Measurements from ENCODE around the gene SYNE4. TPM values are rescaled to one million over a fixed set of nuclear protein-coding genes. Genes with fewer than 3 reads are reported as not detected.

SYNE4 gene
- total and polyA plus RNA-seq, 2 donors (not counting 3 experiments of a cell fraction or from before 2014, with no cell fraction given): 0.46 to 0.62 TPM

DNA sequence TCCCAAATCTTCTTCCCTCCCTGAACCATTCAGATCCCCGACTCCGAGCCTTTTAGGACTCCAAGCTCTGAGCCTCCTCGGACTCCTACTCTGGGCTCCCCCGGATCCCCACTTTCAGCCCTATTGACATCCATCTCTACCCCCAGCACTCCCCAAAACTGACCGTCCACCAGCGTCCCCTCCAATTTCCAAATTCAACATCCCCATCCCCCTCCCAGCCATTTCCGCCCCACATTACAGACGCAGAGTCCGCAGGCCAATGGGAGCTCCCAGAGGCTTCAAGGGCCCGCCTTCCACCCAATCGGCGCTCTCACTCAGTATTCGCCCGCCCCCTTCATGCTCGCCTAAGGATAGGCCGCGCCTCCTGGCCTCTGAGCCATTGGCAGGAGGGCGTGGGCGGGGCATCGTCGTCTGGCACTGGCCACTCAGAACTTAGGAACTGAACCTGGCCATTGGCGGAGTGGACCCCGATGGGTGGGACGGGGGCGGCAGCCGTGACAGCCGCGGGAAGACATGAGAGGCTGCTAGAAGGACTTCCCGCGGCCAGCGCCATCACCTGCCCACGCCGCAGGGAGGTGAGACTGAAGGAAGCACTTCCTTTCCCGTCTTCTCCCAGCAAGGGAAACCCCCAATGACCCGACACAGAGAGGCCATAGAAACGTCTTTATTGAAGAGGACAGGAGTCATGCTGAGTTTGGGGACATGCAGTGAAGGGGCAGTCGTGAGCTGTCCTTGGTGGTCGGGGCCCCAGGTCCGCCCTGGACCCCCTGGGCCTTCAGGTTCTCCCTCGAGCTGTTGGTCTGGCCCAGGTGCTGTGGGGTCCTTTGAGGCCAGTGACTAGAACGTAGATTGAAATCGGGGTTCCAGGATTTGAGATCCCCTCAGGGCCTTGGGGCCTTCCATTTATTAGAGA is 5.7 kb upstream of the SYNE4 start, which contains the start of gene ALKBH6:
TSS of gene ALKBH6 (minus strand) at position 202 of the 913 bp plus-strand sequence. CDS start 816 bp downstream, outside the sequence.
- peak within 1 kb of the TSS; percentile 93 for H3K4me2 ChIP-seq (ENCODE audit: insufficient read depth, low read length)
- ChIA-PET CTCF (interaction anchor here (0.8 to 1.2 kb wide), 6 partner anchors 8 to 40 kb away, joined by 3 to 6 read pairs (median 4); partner anchors contain the start of genes CLIP3, SDHAF1 and THAP8), POLR2A (interaction anchor here (0.9 kb wide), 1 partner anchor 39 kb away, joined by 3 read pairs; no protein-coding TSS in a partner anchor)
- peak; percentile 99 for DNase-seq (ENCODE audit: low read depth, low spot score)
- H4K20me1 ChIP-seq (replicated peaks; ENCODE audit: control insufficient read depth, extremely low read depth, insufficient read depth, low read length): no peaks in the 10 kb centered on the region
- peak; percentile 100 for FAIRE-seq
- no peaks in the 10 kb centered on the region for H3K27me3 ChIP-seq (ENCODE audit: control insufficient read depth in 2 of 2, insufficient read depth in 2 of 2, low read length in 2 of 2)
- dilution Hi-C loops (cut with MboI; ENCODE audit: extremely low pct_ligation_motif_present, low sequenced_read_pairs) (no loop called here), intact Hi-C loops (cut with micrococcal nuclease) (loop anchor here (1.0 kb wide), 3 partner anchors 19 to 101 kb away; partner anchors contain the start of genes SDHAF1, TBCB, THAP8 and WDR62)
- peaks cover 14% of the 10 kb centered on the region for H3K4me1 ChIP-seq (ENCODE audit: control insufficient read depth, extremely low read depth, insufficient read depth, low read length)
- TF ChIP-seq, protein P1, sequence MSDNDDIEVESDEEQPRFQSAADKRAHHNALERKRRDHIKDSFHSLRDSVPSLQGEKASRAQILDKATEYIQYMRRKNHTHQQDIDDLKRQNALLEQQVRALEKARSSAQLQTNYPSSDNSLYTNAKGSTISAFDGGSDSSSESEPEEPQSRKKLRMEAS (IDR thresholded peaks at IDR 0.05; ENCODE audit: insufficient read depth, insufficient read length): no peak
- TF ChIP-seq, protein P2, sequence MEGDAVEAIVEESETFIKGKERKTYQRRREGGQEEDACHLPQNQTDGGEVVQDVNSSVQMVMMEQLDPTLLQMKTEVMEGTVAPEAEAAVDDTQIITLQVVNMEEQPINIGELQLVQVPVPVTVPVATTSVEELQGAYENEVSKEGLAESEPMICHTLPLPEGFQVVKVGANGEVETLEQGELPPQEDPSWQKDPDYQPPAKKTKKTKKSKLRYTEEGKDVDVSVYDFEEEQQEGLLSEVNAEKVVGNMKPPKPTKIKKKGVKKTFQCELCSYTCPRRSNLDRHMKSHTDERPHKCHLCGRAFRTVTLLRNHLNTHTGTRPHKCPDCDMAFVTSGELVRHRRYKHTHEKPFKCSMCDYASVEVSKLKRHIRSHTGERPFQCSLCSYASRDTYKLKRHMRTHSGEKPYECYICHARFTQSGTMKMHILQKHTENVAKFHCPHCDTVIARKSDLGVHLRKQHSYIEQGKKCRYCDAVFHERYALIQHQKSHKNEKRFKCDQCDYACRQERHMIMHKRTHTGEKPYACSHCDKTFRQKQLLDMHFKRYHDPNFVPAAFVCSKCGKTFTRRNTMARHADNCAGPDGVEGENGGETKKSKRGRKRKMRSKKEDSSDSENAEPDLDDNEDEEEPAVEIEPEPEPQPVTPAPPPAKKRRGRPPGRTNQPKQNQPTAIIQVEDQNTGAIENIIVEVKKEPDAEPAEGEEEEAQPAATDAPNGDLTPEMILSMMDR (IDR thresholded peaks at IDR 0.05; ENCODE audit: extremely low read depth in 1 of 2, insufficient read depth in 1 of 2, low read depth in 1 of 2, low read length in 2 of 2): no peak
- TF ChIP-seq FOS (IDR thresholded peaks at IDR 0.05; ENCODE audit: borderline replicate concordance, insufficient read depth, low read length): no peak
- TF ChIP-seq POLR2AphosphoS5 (IDR thresholded peaks at IDR 0.05; ENCODE audit: insufficient read depth, low read depth, low read length): no peak
- no peak for TF ChIP-seq EZH2 (IDR thresholded peaks at IDR 0.05; ENCODE audit: borderline replicate concordance, low read depth, low read length, severe bottlenecking)
- no peak for TF ChIP-seq MYC (IDR thresholded peaks at IDR 0.05; ENCODE audit: low read depth, low read length)
- peak; percentile 23 for TF ChIP-seq POLR2A (IDR thresholded peaks at IDR 0.05; ENCODE audit: low read depth, low read length)
- no peak for TF ChIP-seq GATA2 (IDR thresholded peaks at IDR 0.05; ENCODE audit: insufficient read depth, insufficient read length, low read depth, low read length)
- peak within 1 kb of the TSS; percentile 94 for H2AFZ ChIP-seq (ENCODE audit: low read depth, low read length)
- H3K4me3 ChIP-seq (replicated peaks in 1 of 3; ENCODE audit: insufficient read depth in 1 of 3, low read depth in 1 of 3, low read length in 3 of 3): peak within 1 kb of the TSS; percentile 69 to 96 (median 91)
- H3K79me2 ChIP-seq (ENCODE audit: control insufficient read depth, insufficient read depth, low read length): no peaks in the 10 kb centered on the region
- peak within 1 kb of the TSS; percentile 88 for H3K9ac ChIP-seq (replicated peaks; ENCODE audit: extremely low read depth, insufficient read depth, low read length)
- no peaks in the 10 kb centered on the region for H3K9me1 ChIP-seq (replicated peaks; ENCODE audit: control insufficient read depth, extremely low read depth, insufficient read depth, low read length)
- peak within 1 kb of the TSS; percentile 65 for H3K27ac ChIP-seq (ENCODE audit: insufficient read depth, low read depth, low read length)
- BruUV-seq (replicated peaks): TSS peak; percentile 79
- no peaks in the 10 kb centered on the region for H3K9me3 ChIP-seq (replicated peaks; ENCODE audit: control insufficient read depth, insufficient read depth, low read length)
- H3K36me3 ChIP-seq (ENCODE audit: control insufficient read depth in 2 of 2, extremely low read depth in 1 of 2, insufficient read depth in 2 of 2, low read length in 2 of 2): peaks cover 0 to 17% of the 10 kb centered on the region in 2 experiments

Measured in endothelial cell of umbilical vein (primary cell).